H9 (cell line): Measurements from ENCODE around the gene WDR59. TPM values are rescaled to one million over a fixed set of nuclear protein-coding genes. Genes with fewer than 3 reads are reported as not detected.

Source experiments
- DNase-seq: peaks from one replicate; pipeline ENCODE4 v3.0.0-alpha.2; 2017
- H2AFZ ChIP-seq: one replicate; pipeline ENCODE4 v1.6.1; 2013; ENCODE audit warnings: mild to moderate bottlenecking, low read length, control low read depth, moderate library complexity
- H2AK5ac ChIP-seq: 2 replicates; pipeline ENCODE4 v1.6.1; 2013; ENCODE audit warnings: low read length, control low read depth, mixed read lengths; ENCODE audit not compliant: insufficient read length
- H2BK120ac ChIP-seq: one replicate; pipeline ENCODE4 v1.6.1; 2013; ENCODE audit warnings: low read depth, mild to moderate bottlenecking, low read length, control low read depth, inconsistent platforms; ENCODE audit not compliant: poor library complexity, severe bottlenecking
- H2BK12ac ChIP-seq: 2 replicates; pipeline ENCODE4 v1.6.1; 2013; ENCODE audit warnings: low read length, control low read depth, mixed read lengths, low read depth; ENCODE audit not compliant: insufficient read length
- H2BK15ac ChIP-seq: 2 replicates; pipeline ENCODE4 v1.6.1; 2013; ENCODE audit warnings: low read depth, low read length, control low read depth
- H2BK20ac ChIP-seq: one replicate; pipeline ENCODE4 v1.6.1; 2013; ENCODE audit warnings: low read depth, mild to moderate bottlenecking, low read length, control low read depth, inconsistent platforms; ENCODE audit not compliant: poor library complexity, severe bottlenecking
- H2BK5ac ChIP-seq: 2 replicates; pipeline ENCODE4 v1.6.1; 2013; ENCODE audit warnings: low read length, control low read depth, mixed read lengths; ENCODE audit not compliant: insufficient read length
- H3K14ac ChIP-seq: 2 replicates; pipeline ENCODE4 v1.6.1; 2013; ENCODE audit warnings: low read length, control low read depth; ENCODE audit not compliant: insufficient read depth
- H3K18ac ChIP-seq: 2 replicates; pipeline ENCODE4 v1.6.1; 2013; ENCODE audit warnings: low read depth, mild to moderate bottlenecking, mixed read lengths, low read length, control low read depth; ENCODE audit not compliant: insufficient read length
- H3K23ac ChIP-seq: 2 replicates; pipeline ENCODE4 v1.6.1; 2013; ENCODE audit warnings: low read length, control low read depth, mixed read lengths, low read depth; ENCODE audit not compliant: insufficient read length
- H3K23me2 ChIP-seq: 2 replicates; pipeline ENCODE4 v1.6.1; 2013; ENCODE audit warnings: low read depth, mild to moderate bottlenecking, mixed read lengths, low read length, control low read depth; ENCODE audit not compliant: insufficient read length, poor library complexity, severe bottlenecking
- H3K27ac ChIP-seq: 2 replicates; pipeline ENCODE4 v1.5.1; 2013; ENCODE audit warnings: low read length, control low read depth, mixed read lengths, low read depth; ENCODE audit not compliant: insufficient read length
- H3K27me3 ChIP-seq: 2 replicates; pipeline ENCODE4 v1.6.1; 2013; ENCODE audit warnings: low read length, control low read depth, inconsistent platforms; ENCODE audit not compliant: insufficient read depth
- H3K4ac ChIP-seq: 2 replicates; pipeline ENCODE4 v1.6.1; 2013; ENCODE audit warnings: low read depth, mild to moderate bottlenecking, control low read depth, inconsistent platforms, low read length, moderate library complexity
- H3K4me1 ChIP-seq: 2 replicates; pipeline ENCODE4 v1.6.1; 2013; ENCODE audit warnings: low read length, control low read depth, inconsistent platforms; ENCODE audit not compliant: insufficient read depth
- H3K4me2 ChIP-seq: 2 replicates; pipeline ENCODE4 v1.6.1; 2013; ENCODE audit warnings: low read length, control low read depth, mixed read lengths; ENCODE audit not compliant: insufficient read length, insufficient read depth
- H3K56ac ChIP-seq: 2 replicates; pipeline ENCODE4 v1.6.1; 2013; ENCODE audit warnings: low read depth, mild to moderate bottlenecking, mixed read lengths, low read length, control low read depth; ENCODE audit not compliant: insufficient read length
- H3K79me1 ChIP-seq: 2 replicates; pipeline ENCODE4 v1.6.1; 2013; ENCODE audit warnings: low read depth, mild to moderate bottlenecking, moderate library complexity, low read length, control low read depth, inconsistent platforms; ENCODE audit not compliant: insufficient read depth, poor library complexity, severe bottlenecking
- H3K79me2 ChIP-seq: 2 replicates; pipeline ENCODE4 v1.6.1; 2013; ENCODE audit warnings: low read length, control low read depth, inconsistent platforms; ENCODE audit not compliant: insufficient read depth
- H3K9ac ChIP-seq: 2 replicates; pipeline ENCODE4 v1.6.1; 2013; ENCODE audit warnings: low read length, control low read depth, mixed read lengths; ENCODE audit not compliant: insufficient read length; ENCODE audit errors: extremely low read depth
- H3K9me3 ChIP-seq: one replicate; pipeline ENCODE4 v1.6.1; 2013; ENCODE audit warnings: low read depth, low read length, inconsistent platforms; ENCODE audit not compliant: control insufficient read depth
- H3T11ph ChIP-seq: one replicate; pipeline ENCODE4 v1.6.1; 2013; ENCODE audit warnings: mild to moderate bottlenecking, low read length, control low read depth, inconsistent platforms
- H4K20me1 ChIP-seq: one replicate; pipeline ENCODE4 v1.6.1; 2013; ENCODE audit not compliant: control insufficient read depth, insufficient read length, insufficient read depth
- H4K5ac ChIP-seq: 2 replicates; pipeline ENCODE4 v1.6.1; 2013; ENCODE audit warnings: low read depth, mild to moderate bottlenecking, mixed read lengths, low read length, control low read depth; ENCODE audit not compliant: insufficient read length
- H4K8ac ChIP-seq: replicated peaks from 2 replicates; pipeline ENCODE4 v1.6.1; 2013; ENCODE audit warnings: low read length, control low read depth, mixed read lengths, low read depth; ENCODE audit not compliant: insufficient read length
- H4K91ac ChIP-seq: 2 replicates; pipeline ENCODE4 v1.6.1; 2013; ENCODE audit warnings: low read depth, mild to moderate bottlenecking, moderate library complexity, mixed read lengths, low read length, control low read depth; ENCODE audit not compliant: insufficient read length
- H3K27ac Mint-ChIP-seq, 3 experiments: 2 replicates in 2 of 3; 3 replicates in 1 of 3; pipeline ENCODE4 v1.8.0; 2020 to 2021; ENCODE audit warnings: mixed read lengths in 3 of 3, mild to moderate bottlenecking in 1 of 3, moderate library complexity in 1 of 3
- H3K27me3 Mint-ChIP-seq: 2 replicates; pipeline ENCODE4 v1.8.0; 2021; ENCODE audit warnings: low read depth, mild to moderate bottlenecking, moderate library complexity, mixed read lengths
- H3K36me3 Mint-ChIP-seq, 3 experiments: 2 replicates in 2 of 3; 3 replicates in 1 of 3; pipeline ENCODE4 v1.8.0; 2020 to 2021; ENCODE audit warnings: low read depth in 3 of 3, mixed read lengths in 3 of 3; ENCODE audit not compliant: insufficient read depth in 1 of 3
- H3K4me1 Mint-ChIP-seq, 2 experiments: 2 replicates each; pipeline ENCODE4 v1.8.0; 2020; ENCODE audit warnings: mixed read lengths in 2 of 2
- H3K4me3 Mint-ChIP-seq, 2 experiments: 2 replicates in 1 of 2; 3 replicates in 1 of 2; pipeline ENCODE4 v1.8.0; 2020 to 2021; ENCODE audit warnings: mild to moderate bottlenecking in 2 of 2, mixed read lengths in 2 of 2, moderate library complexity in 1 of 2
- H3K9me3 Mint-ChIP-seq, 2 experiments: 2 replicates in 1 of 2; 3 replicates in 1 of 2; pipeline ENCODE4 v1.8.0; 2020; ENCODE audit warnings: mild to moderate bottlenecking in 2 of 2, mixed read lengths in 2 of 2, moderate library complexity in 1 of 2
- WGBS: extraction: QIAGEN DNeasy Blood & Tissue Kit; methylation state at CpG from one replicate; pipeline ENCODE4 v1.1.7; 2013; ENCODE audit warnings: missing lambda C conversion rate, low lambda C conversion rate, mixed read lengths; ENCODE audit not compliant: insufficient read length; ENCODE audit errors: extremely low coverage; 5-methylcytosine and 5-hydroxymethylcytosine counted together
- total RNA-seq: library from RNA; stranded (reverse); gene quantifications from 2 replicates; pipeline ENCODE4 v1.2.1, GENCODE V29; 2021
- TF ChIP-seq, protein P1 (sequence below): fragments of 200-600 bp; sonication (generic); conservative IDR thresholded peaks from 3 replicates; pipeline ENCODE4 v1.8.0; 2021; ENCODE audit warnings: antibody characterized with exemption, mild to moderate bottlenecking

WDR59 gene
- total RNA-seq, 1 experiment from 2014 or later, result 97.5 TPM

DNA sequence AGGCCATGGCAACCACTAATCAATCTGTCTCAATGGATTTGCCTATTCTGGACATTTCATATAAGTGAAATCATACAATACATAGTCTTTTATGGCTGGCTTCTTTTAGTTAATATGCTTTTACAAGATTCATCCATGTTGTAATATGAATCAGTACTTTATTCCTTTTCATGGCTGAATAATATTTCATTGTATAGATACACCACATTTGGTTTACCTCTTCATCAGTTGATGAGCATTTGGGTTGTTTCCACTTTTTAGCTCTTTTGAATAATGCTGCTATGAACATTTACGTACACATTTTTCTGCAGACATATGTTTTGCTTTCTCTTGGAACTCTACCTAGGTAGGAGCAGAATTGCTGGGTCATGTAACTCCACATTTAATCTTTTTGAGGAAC lies 11.1 kb upstream of the WDR59 start:
- H3K18ac ChIP-seq, result no peak overlapping the region
- H4K20me1 ChIP-seq, result no peaks in the 10 kb centered on the region
- Mint-ChIP-seq H3K4me3 (no peak overlapping the region), H3K27ac (no peak overlapping the region), H3K4me1 (peaks cover 28 to 38% of the 10 kb centered on the region in 2 experiments), H3K36me3 (no peaks in the 10 kb centered on the region), H3K9me3 (no peaks in the 10 kb centered on the region), H3K27me3 (peaks cover 5% of the 10 kb centered on the region)
- H3K4me2 ChIP-seq, result no peak overlapping the region
- H2AK5ac ChIP-seq, result no peak overlapping the region
- no peak overlapping the region for H3K14ac ChIP-seq
- no peak overlapping the region for H4K5ac ChIP-seq
- no peak overlapping the region for H2BK5ac ChIP-seq
- H3K4ac ChIP-seq, result no peak overlapping the region
- peaks cover 2% of the 10 kb centered on the region; the same call in 1 of the 2 replicates for H3K79me2 ChIP-seq
- no peaks in the 10 kb centered on the region for H3K9me3 ChIP-seq
- no peak overlapping the region for H3K56ac ChIP-seq
- no peak overlapping the region for H2BK120ac ChIP-seq
- no peak overlapping the region for H2BK12ac ChIP-seq
- H3K23ac ChIP-seq, result no peak overlapping the region
- no peak overlapping the region for H3K9ac ChIP-seq
- TF ChIP-seq, protein P1, sequence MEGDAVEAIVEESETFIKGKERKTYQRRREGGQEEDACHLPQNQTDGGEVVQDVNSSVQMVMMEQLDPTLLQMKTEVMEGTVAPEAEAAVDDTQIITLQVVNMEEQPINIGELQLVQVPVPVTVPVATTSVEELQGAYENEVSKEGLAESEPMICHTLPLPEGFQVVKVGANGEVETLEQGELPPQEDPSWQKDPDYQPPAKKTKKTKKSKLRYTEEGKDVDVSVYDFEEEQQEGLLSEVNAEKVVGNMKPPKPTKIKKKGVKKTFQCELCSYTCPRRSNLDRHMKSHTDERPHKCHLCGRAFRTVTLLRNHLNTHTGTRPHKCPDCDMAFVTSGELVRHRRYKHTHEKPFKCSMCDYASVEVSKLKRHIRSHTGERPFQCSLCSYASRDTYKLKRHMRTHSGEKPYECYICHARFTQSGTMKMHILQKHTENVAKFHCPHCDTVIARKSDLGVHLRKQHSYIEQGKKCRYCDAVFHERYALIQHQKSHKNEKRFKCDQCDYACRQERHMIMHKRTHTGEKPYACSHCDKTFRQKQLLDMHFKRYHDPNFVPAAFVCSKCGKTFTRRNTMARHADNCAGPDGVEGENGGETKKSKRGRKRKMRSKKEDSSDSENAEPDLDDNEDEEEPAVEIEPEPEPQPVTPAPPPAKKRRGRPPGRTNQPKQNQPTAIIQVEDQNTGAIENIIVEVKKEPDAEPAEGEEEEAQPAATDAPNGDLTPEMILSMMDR, result no peak
- H2BK15ac ChIP-seq, result no peak overlapping the region
- no peak overlapping the region for H4K8ac ChIP-seq
- peaks cover 16% of the 10 kb centered on the region for H3K23me2 ChIP-seq
- DNase-seq, result no peak
- no peak overlapping the region for H2AFZ ChIP-seq
- H4K91ac ChIP-seq, result no peak overlapping the region
- H3K79me1 ChIP-seq, result peaks cover 6% of the 10 kb centered on the region
- no peaks in the 10 kb centered on the region for H3K27me3 ChIP-seq
- H3K27ac ChIP-seq, result no peak overlapping the region
- WGBS, result no CpG with 5 or more reads among the region's 1 CpG
- no peak overlapping the region for H3T11ph ChIP-seq
- H2BK20ac ChIP-seq, result no peak overlapping the region
- H3K4me1 ChIP-seq, result peaks cover 3% of the 10 kb centered on the region; the same call in 1 of the 2 replicates
